Breast epithelium (tissue), 3 donors: ENCODE measurements around the gene PPM1M.

ENCODE experiments used
- POLR2A ChIP-seq: fragments of 450-650 bp; IDR thresholded peaks from one replicate; pipeline ENCODE4 v1.6.1; 2016; ENCODE audit warnings: antibody characterized with exemption, mild to moderate bottlenecking, moderate library complexity
- TF ChIP-seq, protein P1 (sequence below), 3 donors: fragments of 450-650 bp; IDR thresholded peaks; one replicate each; pipeline ENCODE4 v1.5.1; 2016 to 2017; ENCODE audit warnings: antibody characterized with exemption in 3 of 3, mild to moderate bottlenecking in 3 of 3, moderate library complexity in 3 of 3

DNA sequence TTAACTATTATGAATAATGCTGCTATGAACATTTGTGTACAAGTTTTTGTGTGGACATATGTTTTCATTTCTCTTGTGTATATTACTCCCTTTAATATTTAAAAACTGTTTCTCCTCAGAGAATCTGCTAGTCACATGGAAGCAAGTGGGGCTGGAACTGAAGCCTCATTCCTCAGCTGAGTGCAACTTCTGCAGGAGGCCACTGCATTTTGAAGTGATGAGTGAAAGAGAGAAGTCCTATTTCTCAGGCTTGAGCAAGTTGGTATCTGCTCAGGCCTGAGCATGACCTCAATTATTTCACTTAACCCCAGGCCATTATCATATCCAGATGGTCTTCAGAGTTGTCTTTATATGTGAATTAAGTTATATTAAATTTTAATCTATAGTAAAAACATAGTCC lies 31.7 kb upstream of the PPM1M start:
- TF ChIP-seq, protein P1, sequence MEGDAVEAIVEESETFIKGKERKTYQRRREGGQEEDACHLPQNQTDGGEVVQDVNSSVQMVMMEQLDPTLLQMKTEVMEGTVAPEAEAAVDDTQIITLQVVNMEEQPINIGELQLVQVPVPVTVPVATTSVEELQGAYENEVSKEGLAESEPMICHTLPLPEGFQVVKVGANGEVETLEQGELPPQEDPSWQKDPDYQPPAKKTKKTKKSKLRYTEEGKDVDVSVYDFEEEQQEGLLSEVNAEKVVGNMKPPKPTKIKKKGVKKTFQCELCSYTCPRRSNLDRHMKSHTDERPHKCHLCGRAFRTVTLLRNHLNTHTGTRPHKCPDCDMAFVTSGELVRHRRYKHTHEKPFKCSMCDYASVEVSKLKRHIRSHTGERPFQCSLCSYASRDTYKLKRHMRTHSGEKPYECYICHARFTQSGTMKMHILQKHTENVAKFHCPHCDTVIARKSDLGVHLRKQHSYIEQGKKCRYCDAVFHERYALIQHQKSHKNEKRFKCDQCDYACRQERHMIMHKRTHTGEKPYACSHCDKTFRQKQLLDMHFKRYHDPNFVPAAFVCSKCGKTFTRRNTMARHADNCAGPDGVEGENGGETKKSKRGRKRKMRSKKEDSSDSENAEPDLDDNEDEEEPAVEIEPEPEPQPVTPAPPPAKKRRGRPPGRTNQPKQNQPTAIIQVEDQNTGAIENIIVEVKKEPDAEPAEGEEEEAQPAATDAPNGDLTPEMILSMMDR (IDR thresholded peaks at IDR 0.05): no peak
- TF ChIP-seq POLR2A: no peak
